Neuronal stem cell (in vitro differentiated cells): ENCODE results near the gene ENOX1.

Experiments
- DNase-seq: peaks from one replicate; pipeline ENCODE4 v3.0.0-alpha.2; 2013; ENCODE audit warnings: low spot score
- H2AFZ ChIP-seq: one replicate; pipeline ENCODE4 v1.6.1; 2013; ENCODE audit warnings: mild to moderate bottlenecking, low read length, inconsistent platforms
- H2AK5ac ChIP-seq: 2 replicates; pipeline ENCODE4 v1.6.1; 2013; ENCODE audit warnings: low read depth, mild to moderate bottlenecking, inconsistent platforms, low read length, moderate library complexity, mixed read lengths
- H2BK120ac ChIP-seq: 2 replicates; pipeline ENCODE4 v1.6.1; 2013; ENCODE audit warnings: low read depth, mild to moderate bottlenecking, inconsistent platforms, low read length, moderate library complexity, mixed read lengths
- H2BK12ac ChIP-seq: one replicate; pipeline ENCODE4 v1.6.1; 2013; ENCODE audit warnings: low read length, inconsistent platforms
- H2BK15ac ChIP-seq: 2 replicates; pipeline ENCODE4 v1.6.1; 2013; ENCODE audit warnings: mild to moderate bottlenecking, low read length, inconsistent platforms, mixed read lengths
- H2BK5ac ChIP-seq: one replicate; pipeline ENCODE4 v1.6.1; 2013; ENCODE audit warnings: inconsistent platforms, mild to moderate bottlenecking, low read length, moderate library complexity
- H3K14ac ChIP-seq: one replicate; pipeline ENCODE4 v1.6.1; 2013; ENCODE audit warnings: low read length, inconsistent platforms
- H3K18ac ChIP-seq: 2 replicates; pipeline ENCODE4 v1.6.1; 2013; ENCODE audit warnings: low read length, inconsistent platforms
- H3K23ac ChIP-seq: 2 replicates; pipeline ENCODE4 v1.6.1; 2013; ENCODE audit warnings: low read depth, mild to moderate bottlenecking, mixed read lengths, low read length, inconsistent platforms; ENCODE audit not compliant: poor library complexity
- H3K27ac ChIP-seq: replicated peaks from 3 replicates; pipeline ENCODE4 v1.5.1; 2013; ENCODE audit warnings: low read length, inconsistent platforms
- H3K27me3 ChIP-seq, 3 experiments: 2 replicates each; pipeline ENCODE4 v1.6.1; 2013; ENCODE audit warnings: low read length in 3 of 3, mild to moderate bottlenecking in 2 of 3, inconsistent platforms in 1 of 3, low read depth in 1 of 3, mixed read lengths in 1 of 3, moderate library complexity in 1 of 3; ENCODE audit not compliant: control insufficient read depth in 3 of 3, insufficient read depth in 3 of 3
- H3K36me3 ChIP-seq, 2 donors: replicated peaks in 1 of 2; 2 replicates each; pipeline ENCODE4 v1.6.1; 2013; ENCODE audit warnings: low read length in 2 of 2; ENCODE audit not compliant: control insufficient read depth in 2 of 2, insufficient read depth in 2 of 2
- H3K4ac ChIP-seq: 2 replicates; pipeline ENCODE4 v1.6.1; 2013; ENCODE audit warnings: inconsistent platforms, mild to moderate bottlenecking, low read length, moderate library complexity
- H3K4me1 ChIP-seq, 2 donors: 1 replicate in 1 of 2; 2 replicates in 1 of 2; pipeline ENCODE4 v1.6.1; 2013; ENCODE audit warnings: low read length in 2 of 2, low read depth in 1 of 2; ENCODE audit not compliant: control insufficient read depth in 2 of 2, insufficient read depth in 1 of 2
- H3K4me2 ChIP-seq: one replicate; pipeline ENCODE4 v1.6.1; 2013; ENCODE audit warnings: mild to moderate bottlenecking, low read length, inconsistent platforms; ENCODE audit not compliant: insufficient read depth, poor library complexity, severe bottlenecking
- H3K4me3 ChIP-seq, 2 donors: 2 replicates each; pipeline ENCODE4 v1.5.1; 2013; ENCODE audit warnings: low read length in 2 of 2, mild to moderate bottlenecking in 2 of 2, inconsistent platforms in 1 of 2, moderate library complexity in 1 of 2
- H3K79me1 ChIP-seq: one replicate; pipeline ENCODE4 v1.6.1; 2013; ENCODE audit warnings: low read depth, mild to moderate bottlenecking, inconsistent platforms, low read length, moderate library complexity
- H3K9ac ChIP-seq: one replicate; pipeline ENCODE4 v1.6.1; 2013; ENCODE audit warnings: mild to moderate bottlenecking, low read depth, low read length, inconsistent platforms; ENCODE audit not compliant: poor library complexity
- H3K9me3 ChIP-seq, 2 donors: replicated peaks in 1 of 2; 2 replicates each; pipeline versions ENCODE3 to v1.6.1; 2013; ENCODE audit warnings: low read length in 2 of 2, mild to moderate bottlenecking in 2 of 2, inconsistent platforms in 1 of 2, low read depth in 1 of 2, mixed read lengths in 1 of 2, moderate library complexity in 1 of 2; ENCODE audit not compliant: control insufficient read depth in 2 of 2, insufficient read depth in 1 of 2
- H4K8ac ChIP-seq: one replicate; pipeline ENCODE4 v1.6.1; 2013; ENCODE audit warnings: low read depth, mild to moderate bottlenecking, inconsistent platforms, low read length, moderate library complexity
- H4K91ac ChIP-seq: one replicate; pipeline ENCODE4 v1.6.1; 2013; ENCODE audit warnings: low read length, low read depth, mild to moderate bottlenecking, inconsistent platforms; ENCODE audit not compliant: poor library complexity
- WGBS, 2 donors: extraction: QIAGEN DNeasy Blood & Tissue Kit; methylation state at CpG; one replicate each; pipeline ENCODE4 v1.1.7; 2013; ENCODE audit warnings: missing lambda C conversion rate in 2 of 2, mixed read lengths in 1 of 2; ENCODE audit not compliant: insufficient read length in 2 of 2, insufficient replicate concordance in 1 of 2; ENCODE audit errors: extremely low coverage in 2 of 2; 5-methylcytosine and 5-hydroxymethylcytosine counted together

The ENOX1 gene

GRCh38 chr13:43757266-43757665 lies 29.5 kb downstream of the ENOX1 start:
- H2AFZ ChIP-seq = no peak overlapping the region

GRCh38 chr13:43755844-43756243 lies 30.9 kb downstream of the ENOX1 start:
- DNase-seq = no peak
- H2BK120ac ChIP-seq = no peak overlapping the region
- H3K4me2 ChIP-seq = no peak overlapping the region
- H2BK5ac ChIP-seq = no peak overlapping the region
- no peaks in the 10 kb centered on the region for H3K36me3 ChIP-seq
- H2AK5ac ChIP-seq = no peak overlapping the region
- no peak overlapping the region for H3K23ac ChIP-seq
- no peak overlapping the region for H3K4ac ChIP-seq
- no peak overlapping the region for H3K14ac ChIP-seq
- no CpG with 5 or more reads among the region's 1 CpG for WGBS, 2 donors
- no peak overlapping the region for H3K4me3 ChIP-seq
- H2AFZ ChIP-seq = no peak overlapping the region
- H4K8ac ChIP-seq = no peak overlapping the region
- H3K4me1 ChIP-seq = no peaks in the 10 kb centered on the region
- H4K91ac ChIP-seq = no peak overlapping the region
- H3K9me3 ChIP-seq = no peaks in the 10 kb centered on the region
- no peak overlapping the region for H3K18ac ChIP-seq
- H3K27ac ChIP-seq = no peak overlapping the region
- H3K9ac ChIP-seq = no peak overlapping the region
- H2BK15ac ChIP-seq = no peak overlapping the region
- no peaks in the 10 kb centered on the region for H3K27me3 ChIP-seq
- no peak overlapping the region for H2BK12ac ChIP-seq
- H3K79me1 ChIP-seq = no peaks in the 10 kb centered on the region

More at GRCh38 chr13:43757266-43757665, 29.5 kb downstream of the ENOX1 start:
- Histone ChIP-seq H3K27ac (no peak overlapping the region), H2BK12ac (no peak overlapping the region), H4K8ac (no peak overlapping the region), H4K91ac (no peak overlapping the region), H3K9me3 (no peaks in the 10 kb centered on the region), H3K4me1 (no peaks in the 10 kb centered on the region), H2BK5ac (no peak overlapping the region), H3K79me1 (no peaks in the 10 kb centered on the region), H3K23ac (no peak overlapping the region), H3K27me3 (no peaks in the 10 kb centered on the region), H3K4me2 (no peak overlapping the region), H3K36me3 (no peaks in the 10 kb centered on the region), H3K4ac (no peak overlapping the region), H2BK120ac (no peak overlapping the region), H3K9ac (no peak overlapping the region), H3K4me3 (no peak overlapping the region), H2AK5ac (no peak overlapping the region), H3K14ac (no peak overlapping the region), H3K18ac (no peak overlapping the region), H2BK15ac (no peak overlapping the region)
- no CpG with 5 or more reads among the region's 1 CpG for WGBS, 2 donors
- no peak for DNase-seq

- no peak overlapping the region for H2AK5ac ChIP-seq
- H3K27ac ChIP-seq = no peak overlapping the region
- no peak overlapping the region for H3K23ac ChIP-seq
- H3K4me3 ChIP-seq = no peak overlapping the region
- no peaks in the 10 kb centered on the region for H3K27me3 ChIP-seq
- H3K4me2 ChIP-seq = no peak overlapping the region
- no peak overlapping the region for H3K4ac ChIP-seq
- no peak overlapping the region for H2BK12ac ChIP-seq
- DNase-seq = no peak
- no peak overlapping the region for H2BK15ac ChIP-seq
- H4K91ac ChIP-seq = no peak overlapping the region
- no peaks in the 10 kb centered on the region for H3K79me1 ChIP-seq
- no peak overlapping the region for H3K18ac ChIP-seq
- H3K9ac ChIP-seq = no peak overlapping the region
- no peak overlapping the region for H2BK120ac ChIP-seq
- no peak overlapping the region for H4K8ac ChIP-seq
- no peak overlapping the region for H2BK5ac ChIP-seq
- WGBS, 2 donors = no CpG with 5 or more reads among the region's 3 CpGs
- peaks cover 0 to 2% of the 10 kb centered on the region in 2 donors for H3K4me1 ChIP-seq
- H3K9me3 ChIP-seq = no peaks in the 10 kb centered on the region
- no peaks in the 10 kb centered on the region for H3K36me3 ChIP-seq
- H3K14ac ChIP-seq = no peak overlapping the region
- no peak overlapping the region for H2AFZ ChIP-seq
Measured at GRCh38 chr13:43751624-43752023, 35.1 kb downstream of the ENOX1 start.

GRCh38 chr13:43749503-43749902 lies 37.3 kb downstream of the ENOX1 start:
- H3K18ac ChIP-seq = no peak overlapping the region
- H3K4ac ChIP-seq = no peak overlapping the region
- no peak overlapping the region for H3K27ac ChIP-seq
- no peak overlapping the region for H2AK5ac ChIP-seq
- H2BK15ac ChIP-seq = no peak overlapping the region
- no peak overlapping the region for H2AFZ ChIP-seq
- H3K4me2 ChIP-seq = no peak overlapping the region
- H3K36me3 ChIP-seq = no peaks in the 10 kb centered on the region
- no CpG with 5 or more reads among the region's 1 CpG for WGBS, 2 donors
- DNase-seq = no peak
- no peak overlapping the region for H4K8ac ChIP-seq
- no peak overlapping the region for H3K14ac ChIP-seq
- no peak overlapping the region for H3K23ac ChIP-seq
- H3K4me1 ChIP-seq = peaks cover 0 to 2% of the 10 kb centered on the region in 2 donors
- no peak overlapping the region for H2BK12ac ChIP-seq
- H3K27me3 ChIP-seq = no peaks in the 10 kb centered on the region
- no peak overlapping the region for H2BK120ac ChIP-seq
- no peak overlapping the region for H3K9ac ChIP-seq
- H3K79me1 ChIP-seq = no peaks in the 10 kb centered on the region
- no peaks in the 10 kb centered on the region for H3K9me3 ChIP-seq
- H3K4me3 ChIP-seq = no peak overlapping the region
- H4K91ac ChIP-seq = no peak overlapping the region
- H2BK5ac ChIP-seq = no peak overlapping the region
